IPS-20b (cell line): Measurements from ENCODE around the gene MBD3L5.
"Not testable (repeated sequence)": the region's sequence is repeated elsewhere in the genome, so short reads cannot be mapped to it uniquely, and the experiment has no call there.

ENCODE experiments used
- H3K27ac ChIP-seq: one replicate; pipeline ENCODE4 v1.5.1; 2013; ENCODE audit warnings: low read length
- H3K27me3 ChIP-seq: 2 replicates; pipeline ENCODE4 v1.6.1; 2013; ENCODE audit warnings: mild to moderate bottlenecking, low read length, inconsistent platforms; ENCODE audit not compliant: insufficient read depth
- H3K36me3 ChIP-seq: 2 replicates; pipeline ENCODE4 v1.6.1; 2013; ENCODE audit warnings: low read depth, mild to moderate bottlenecking, inconsistent platforms, low read length, moderate library complexity; ENCODE audit not compliant: insufficient read depth
- H3K4me1 ChIP-seq: 2 replicates; pipeline ENCODE4 v1.6.1; 2013; ENCODE audit warnings: mild to moderate bottlenecking, control low read depth, inconsistent platforms, low read length, moderate library complexity; ENCODE audit not compliant: insufficient read depth
- H3K4me3 ChIP-seq: 2 replicates; pipeline ENCODE4 v1.5.1; 2013; ENCODE audit warnings: mild to moderate bottlenecking, low read length, inconsistent platforms
- H3K9ac ChIP-seq: 2 replicates; pipeline ENCODE4 v1.6.1; 2013; ENCODE audit warnings: low read depth, mild to moderate bottlenecking, inconsistent platforms, low read length, moderate library complexity
- H3K9me3 ChIP-seq: 2 replicates; pipeline ENCODE4 v1.6.1; 2013; ENCODE audit warnings: mild to moderate bottlenecking, low read depth, low read length, inconsistent platforms; ENCODE audit not compliant: insufficient read depth

MBD3L5 gene

GRCh38 chr19:7030278-7030677 is at the start of gene MBD3L5:
TSS of gene MBD3L5 (plus strand) at chr19:7030578. CDS start at chr19:7030612, 34 bp downstream.
- not testable (repeated sequence) for H3K4me3 ChIP-seq, H3K9ac ChIP-seq, H3K9me3 ChIP-seq, H3K27ac ChIP-seq, H3K4me1 ChIP-seq, H3K27me3 ChIP-seq, H3K36me3 ChIP-seq

GRCh38 chr19:6983448-6983847 is 46.9 kb upstream of the MBD3L5 start:
- Histone ChIP-seq H3K9ac (no peak overlapping the region), H3K9me3 (peaks cover 83% of the 10 kb centered on the region), H3K36me3 (no peaks in the 10 kb centered on the region), H3K4me3 (no peak overlapping the region), H3K27me3 (no peaks in the 10 kb centered on the region), H3K27ac (no peak overlapping the region), H3K4me1 (no peaks in the 10 kb centered on the region)

- Histone ChIP-seq H3K36me3 (no peaks in the 10 kb centered on the region), H3K9me3 (peaks cover 80% of the 10 kb centered on the region), H3K27me3 (no peaks in the 10 kb centered on the region), H3K4me3 (no peak overlapping the region), H3K4me1 (no peaks in the 10 kb centered on the region), H3K27ac (no peak overlapping the region), H3K9ac (no peak overlapping the region)
Observed at GRCh38 chr19:6987850-6988249, 42.5 kb upstream of the MBD3L5 start.

GRCh38 chr19:6988257-6988656 is 42.1 kb upstream of the MBD3L5 start:
- Histone ChIP-seq H3K4me1 (no peaks in the 10 kb centered on the region), H3K27ac (no peak overlapping the region), H3K4me3 (no peak overlapping the region), H3K27me3 (no peaks in the 10 kb centered on the region), H3K9me3 (peaks cover 79% of the 10 kb centered on the region), H3K36me3 (no peaks in the 10 kb centered on the region), H3K9ac (no peak overlapping the region)

- Histone ChIP-seq H3K4me3 (no peak overlapping the region), H3K27me3 (no peaks in the 10 kb centered on the region), H3K4me1 (no peaks in the 10 kb centered on the region), H3K36me3 (no peaks in the 10 kb centered on the region), H3K27ac (no peak overlapping the region), H3K9ac (no peak overlapping the region), H3K9me3 (peaks cover 77% of the 10 kb centered on the region)
Observed at GRCh38 chr19:6995054-6995453, 35.3 kb upstream of the MBD3L5 start.

GRCh38 chr19:6996810-6997209 is 33.6 kb upstream of the MBD3L5 start:
- H3K9me3 ChIP-seq = peaks cover 83% of the 10 kb centered on the region
- no peak overlapping the region for H3K9ac ChIP-seq
- H3K27ac ChIP-seq = no peak overlapping the region
- no peaks in the 10 kb centered on the region for H3K36me3 ChIP-seq
- no peaks in the 10 kb centered on the region for H3K27me3 ChIP-seq
- no peaks in the 10 kb centered on the region for H3K4me1 ChIP-seq
- no peak overlapping the region for H3K4me3 ChIP-seq

- Histone ChIP-seq H3K27me3 (no peaks in the 10 kb centered on the region), H3K9me3 (peaks cover 86% of the 10 kb centered on the region), H3K4me1 (no peaks in the 10 kb centered on the region), H3K27ac (no peak overlapping the region), H3K9ac (no peak overlapping the region), H3K36me3 (no peaks in the 10 kb centered on the region), H3K4me3 (no peak overlapping the region)
Observed at GRCh38 chr19:6997679-6998445, 32.5 kb upstream of the MBD3L5 start.

- Histone ChIP-seq H3K9ac (no peak overlapping the region), H3K4me3 (no peak overlapping the region; the same call in 1 of the 2 replicates), H3K27ac (no peak overlapping the region), H3K9me3 (peaks cover 84% of the 10 kb centered on the region), H3K4me1 (no peaks in the 10 kb centered on the region), H3K36me3 (no peaks in the 10 kb centered on the region), H3K27me3 (no peaks in the 10 kb centered on the region)
Observed at GRCh38 chr19:6999933-7000332, 30.4 kb upstream of the MBD3L5 start.

- Histone ChIP-seq H3K27me3 (no peaks in the 10 kb centered on the region), H3K9ac (no peak overlapping the region), H3K4me1 (no peaks in the 10 kb centered on the region), H3K36me3 (no peaks in the 10 kb centered on the region), H3K4me3 (no peak overlapping the region; the same call in 1 of the 2 replicates), H3K9me3 (peaks cover 84% of the 10 kb centered on the region), H3K27ac (no peak overlapping the region)
Observed at GRCh38 chr19:7000333-7000732, 30.0 kb upstream of the MBD3L5 start.

GRCh38 chr19:7000816-7001215 is 29.6 kb upstream of the MBD3L5 start:
- Histone ChIP-seq H3K27me3 (no peaks in the 10 kb centered on the region), H3K27ac (no peak overlapping the region), H3K4me3 (no peak overlapping the region), H3K9ac (no peak overlapping the region), H3K36me3 (no peaks in the 10 kb centered on the region), H3K9me3 (peaks cover 80% of the 10 kb centered on the region), H3K4me1 (no peaks in the 10 kb centered on the region)

- Histone ChIP-seq H3K9me3 (peaks cover 78% of the 10 kb centered on the region), H3K9ac (no peak overlapping the region), H3K4me1 (no peaks in the 10 kb centered on the region), H3K36me3 (no peaks in the 10 kb centered on the region), H3K27me3 (no peaks in the 10 kb centered on the region), H3K27ac (no peak overlapping the region), H3K4me3 (no peak overlapping the region)
Observed at GRCh38 chr19:7004313-7004931, 26.0 kb upstream of the MBD3L5 start.

GRCh38 chr19:7006135-7006704 is 24.2 kb upstream of the MBD3L5 start:
- Histone ChIP-seq H3K27ac (no peak overlapping the region), H3K9me3 (peaks cover 68% of the 10 kb centered on the region), H3K36me3 (no peaks in the 10 kb centered on the region)

More at GRCh38 chr19:7006135-7006704, 24.2 kb upstream of the MBD3L5 start:
- Histone ChIP-seq H3K27me3 (no peaks in the 10 kb centered on the region), H3K4me3 (no peak overlapping the region), H3K4me1 (no peaks in the 10 kb centered on the region), H3K9ac (no peak overlapping the region)
